Mesenchymal stem cell (in vitro differentiated cells and primary cell): ENCODE data around the gene FPGT.
"Not testable (repeated sequence)": the region's sequence is repeated elsewhere in the genome, so short reads cannot be mapped to it uniquely, and the experiment has no call there.

Experiments
- DNase-seq: peaks from one replicate; pipeline ENCODE4 v3.0.0-alpha.2; 2013
- H2AFZ ChIP-seq: one replicate; pipeline ENCODE4 v1.6.1; 2013; ENCODE audit warnings: low read depth, mild to moderate bottlenecking, control low read depth, inconsistent platforms, low read length, moderate library complexity
- H2AK5ac ChIP-seq: 2 replicates; pipeline ENCODE4 v1.6.1; 2013; ENCODE audit warnings: low read length, moderate library complexity, mild to moderate bottlenecking, inconsistent platforms; ENCODE audit not compliant: severe bottlenecking
- H2BK120ac ChIP-seq: one replicate; pipeline ENCODE4 v1.6.1; 2013; ENCODE audit warnings: low read depth, mild to moderate bottlenecking, inconsistent platforms, low read length, moderate library complexity
- H2BK12ac ChIP-seq, 2 experiments: one replicate each; pipeline ENCODE4 v1.6.1; 2013; ENCODE audit warnings: inconsistent platforms in 2 of 2, low read length in 2 of 2, mild to moderate bottlenecking in 2 of 2, moderate library complexity in 2 of 2, control low read depth in 1 of 2
- H2BK15ac ChIP-seq: one replicate; pipeline ENCODE4 v1.6.1; 2013; ENCODE audit warnings: mild to moderate bottlenecking, low read depth, inconsistent platforms; ENCODE audit not compliant: poor library complexity, severe bottlenecking
- H2BK5ac ChIP-seq: 2 replicates; pipeline ENCODE4 v1.6.1; 2013; ENCODE audit warnings: low read depth, mild to moderate bottlenecking, low read length, control low read depth, inconsistent platforms; ENCODE audit not compliant: poor library complexity, severe bottlenecking
- H3K14ac ChIP-seq, 2 experiments: one replicate each; pipeline ENCODE4 v1.6.1; 2013; ENCODE audit warnings: inconsistent platforms in 2 of 2, low read length in 2 of 2, control low read depth in 1 of 2, mild to moderate bottlenecking in 1 of 2, moderate library complexity in 1 of 2
- H3K18ac ChIP-seq, 2 experiments: one replicate each; pipeline ENCODE4 v1.6.1; 2013; ENCODE audit warnings: inconsistent platforms in 2 of 2, low read length in 2 of 2, control low read depth in 1 of 2, low read depth in 1 of 2, mild to moderate bottlenecking in 1 of 2
- H3K23ac ChIP-seq, 2 experiments: one replicate each; pipeline ENCODE4 v1.6.1; 2013; ENCODE audit warnings: inconsistent platforms in 2 of 2, low read length in 2 of 2, mild to moderate bottlenecking in 2 of 2, moderate library complexity in 2 of 2, control low read depth in 1 of 2
- H3K27ac ChIP-seq: 2 replicates; pipeline ENCODE4 v1.5.1; 2013; ENCODE audit warnings: mild to moderate bottlenecking, moderate library complexity, low read length, control low read depth, inconsistent platforms; ENCODE audit not compliant: poor library complexity, severe bottlenecking
- H3K27me3 ChIP-seq, 2 experiments: 2 replicates each; pipeline versions ENCODE4 v1.6.1 to v1.7.0; 2013; ENCODE audit warnings: low read length in 2 of 2, mild to moderate bottlenecking in 2 of 2, moderate library complexity in 2 of 2, control low read depth in 1 of 2, inconsistent platforms in 1 of 2; ENCODE audit not compliant: control insufficient read depth in 1 of 2, insufficient read depth in 1 of 2
- H3K36me3 ChIP-seq, 2 experiments: 2 replicates each; pipeline versions ENCODE4 v1.6.1 to v1.7.0; 2013; ENCODE audit warnings: low read length in 2 of 2, control low read depth in 1 of 2, inconsistent platforms in 1 of 2, low read depth in 1 of 2, mild to moderate bottlenecking in 1 of 2; ENCODE audit not compliant: insufficient read depth in 2 of 2, control insufficient read depth in 1 of 2
- H3K4ac ChIP-seq, 2 experiments: one replicate each; pipeline ENCODE4 v1.6.1; 2013; ENCODE audit warnings: inconsistent platforms in 2 of 2, low read length in 2 of 2, mild to moderate bottlenecking in 2 of 2, moderate library complexity in 2 of 2, control low read depth in 1 of 2, low read depth in 1 of 2
- H3K4me1 ChIP-seq: 2 replicates; pipeline ENCODE4 v1.6.1; 2013; ENCODE audit warnings: low read depth, low read length, control low read depth; ENCODE audit not compliant: control insufficient read depth, insufficient read depth
- H3K4me2 ChIP-seq: 2 replicates; pipeline ENCODE4 v1.6.1; 2013; ENCODE audit warnings: low read length, mild to moderate bottlenecking, inconsistent platforms; ENCODE audit not compliant: poor library complexity, severe bottlenecking
- H3K4me3 ChIP-seq, 2 experiments: 2 replicates each; pipeline versions ENCODE4 v1.5.1 to v1.7.0; 2013; ENCODE audit warnings: low read length in 2 of 2, mild to moderate bottlenecking in 2 of 2, control low read depth in 1 of 2, low read depth in 1 of 2; ENCODE audit not compliant: insufficient read depth in 1 of 2
- H3K79me1 ChIP-seq: replicated peaks from 2 replicates; pipeline ENCODE4 v1.6.1; 2013; ENCODE audit warnings: mild to moderate bottlenecking, control low read depth, low read length, inconsistent platforms; ENCODE audit not compliant: poor library complexity, severe bottlenecking
- H3K9ac ChIP-seq: 2 replicates; pipeline ENCODE4 v1.7.0; 2013; ENCODE audit warnings: mild to moderate bottlenecking, low read length, moderate library complexity
- H3K9me3 ChIP-seq: 2 replicates; pipeline ENCODE4 v1.7.0; 2013; ENCODE audit warnings: mild to moderate bottlenecking, low read length; ENCODE audit not compliant: control insufficient read depth
- H4K8ac ChIP-seq: one replicate; pipeline ENCODE4 v1.6.1; 2013; ENCODE audit warnings: inconsistent platforms, mild to moderate bottlenecking, low read length, moderate library complexity
- H4K91ac ChIP-seq: one replicate; pipeline ENCODE4 v1.6.1; 2013; ENCODE audit warnings: mild to moderate bottlenecking, low read length, inconsistent platforms
- WGBS: methylation state at CpG from one replicate; pipeline ENCODE4 v1.1.7; 2013; ENCODE audit warnings: mixed read lengths; 5-methylcytosine and 5-hydroxymethylcytosine counted together

FPGT gene

GRCh38 chr1:74247881-74248528, 50.0 kb downstream of the FPGT start:
- Histone ChIP-seq H3K79me1 (no peaks in the 10 kb centered on the region), H2BK15ac (no peak overlapping the region), H4K8ac (no peak overlapping the region), H3K23ac (no peak overlapping the region), H2BK12ac (no peak overlapping the region), H2AK5ac (no peak overlapping the region), H2BK5ac (no peak overlapping the region), H3K4me2 (no peak overlapping the region), H3K9ac (no peak overlapping the region), H4K91ac (no peak overlapping the region), H3K14ac (no peak overlapping the region), H3K4ac (no peak overlapping the region), H3K4me3 (no peak overlapping the region), H3K36me3 (no peaks in the 10 kb centered on the region), H2BK120ac (no peak overlapping the region), H2AFZ (no peak overlapping the region), H3K9me3 (no peaks in the 10 kb centered on the region), H3K27ac (no peak overlapping the region), H3K18ac (no peak overlapping the region), H3K27me3 (no peaks in the 10 kb centered on the region), H3K4me1 (peaks cover 2% of the 10 kb centered on the region)
- WGBS, result 85% methylated on average over 21 of the region's 22 CpGs
- no peak for DNase-seq

GRCh38 chr1:74253243-74253824, 55.3 kb downstream of the FPGT start:
- DNase-seq, H2AFZ ChIP-seq, H3K27ac ChIP-seq, H3K4me2 ChIP-seq, H3K27me3 ChIP-seq, H3K36me3 ChIP-seq, H3K9ac ChIP-seq, H2BK15ac ChIP-seq, H2BK5ac ChIP-seq, H4K91ac ChIP-seq, H3K14ac ChIP-seq, H3K79me1 ChIP-seq, H3K4me1 ChIP-seq, H3K23ac ChIP-seq, H3K4ac ChIP-seq, H3K9me3 ChIP-seq, H2BK120ac ChIP-seq, H2BK12ac ChIP-seq, H3K18ac ChIP-seq, H2AK5ac ChIP-seq, H3K4me3 ChIP-seq, H4K8ac ChIP-seq: not testable (repeated sequence)
- 81% methylated on average over 32 of the region's 32 CpGs for WGBS
